Stimulated activated CD4-positive, alpha-beta T cell treated with anti-CD3 and anti-CD28 coated beads, TNF-alpha, amount 100 ng/mL, for 1 hour (primary cell): ENCODE data around the gene ZNF484.
"Not testable (repeated sequence)": the region's sequence is repeated elsewhere in the genome, so short reads cannot be mapped to it uniquely, and the experiment has no call there.

ENCODE experiments used
- DNase-seq, 3 donors: peaks; one replicate each; pipeline ENCODE4 v3.0.0-alpha.2; 2020; ENCODE audit warnings: low read depth in 3 of 3, low spot score in 1 of 3

The ZNF484 gene

DNA sequence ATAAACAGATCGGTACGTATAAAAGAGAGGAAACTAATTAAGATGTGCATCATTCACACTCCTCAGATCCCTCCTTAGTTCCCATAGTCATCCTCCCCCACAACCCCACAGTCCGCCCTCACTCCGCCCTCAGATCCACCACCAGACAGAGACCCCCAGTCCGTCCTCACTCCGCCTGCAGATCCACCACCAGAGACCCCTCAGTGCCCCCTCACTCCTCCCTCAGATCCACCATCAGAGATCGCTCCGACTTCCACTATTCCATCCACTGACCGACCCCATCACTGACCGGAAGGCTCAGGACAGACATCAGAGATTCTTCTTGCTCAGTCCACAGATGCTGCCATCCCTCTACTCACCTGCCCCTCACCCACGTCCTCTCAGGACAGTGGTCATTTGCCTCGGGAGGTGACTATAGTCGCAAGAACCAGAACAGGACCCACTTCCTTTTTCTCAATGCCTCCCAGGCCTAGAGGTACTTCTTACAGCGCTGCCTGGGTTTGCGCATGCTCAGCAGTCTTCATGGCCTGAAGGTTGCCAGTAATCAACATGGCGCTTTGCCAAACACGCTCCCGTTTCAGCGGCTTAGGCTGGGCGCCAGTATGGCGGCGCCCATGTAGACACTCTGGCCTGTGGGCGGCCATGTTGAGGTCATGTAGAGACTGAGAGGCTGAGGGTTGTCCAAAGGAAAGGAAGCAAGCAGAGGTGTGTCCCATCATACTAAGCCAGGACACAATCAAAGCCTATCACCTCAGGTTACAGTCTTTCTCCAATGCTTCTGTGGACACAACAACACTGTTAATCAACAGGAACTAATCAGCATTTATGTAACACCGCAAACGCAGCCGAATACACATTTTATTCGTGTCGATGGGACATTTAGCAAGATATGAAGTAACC, at the start of gene ZNF484:
TSS of gene ZNF484 (minus strand) at position 508 of the 900 bp plus-strand sequence. CDS start 3,009 bp downstream, outside the sequence.
- peak; percentile 85 to 98 (median 97) for DNase-seq

DNA sequence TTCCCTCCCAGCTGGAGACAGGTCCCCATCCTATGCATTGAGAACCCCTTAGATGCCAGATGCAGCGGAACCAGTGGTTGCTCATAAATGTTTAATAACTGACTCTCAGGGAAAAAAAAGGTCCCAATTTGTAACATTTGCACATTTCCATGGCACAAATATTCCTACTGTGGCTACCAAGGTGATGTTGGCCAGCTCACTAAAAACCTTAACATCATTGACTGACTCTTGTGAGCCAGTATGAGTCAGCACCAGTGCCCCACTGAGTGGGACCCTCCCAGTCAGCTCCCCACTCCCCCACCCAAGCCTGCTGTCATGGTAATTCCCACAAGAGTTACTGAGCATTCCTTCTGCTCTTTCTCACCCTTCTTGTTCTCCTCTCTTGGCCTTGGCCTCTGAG, 42.6 kb upstream of the ZNF484 start:
- no peak for DNase-seq

DNA sequence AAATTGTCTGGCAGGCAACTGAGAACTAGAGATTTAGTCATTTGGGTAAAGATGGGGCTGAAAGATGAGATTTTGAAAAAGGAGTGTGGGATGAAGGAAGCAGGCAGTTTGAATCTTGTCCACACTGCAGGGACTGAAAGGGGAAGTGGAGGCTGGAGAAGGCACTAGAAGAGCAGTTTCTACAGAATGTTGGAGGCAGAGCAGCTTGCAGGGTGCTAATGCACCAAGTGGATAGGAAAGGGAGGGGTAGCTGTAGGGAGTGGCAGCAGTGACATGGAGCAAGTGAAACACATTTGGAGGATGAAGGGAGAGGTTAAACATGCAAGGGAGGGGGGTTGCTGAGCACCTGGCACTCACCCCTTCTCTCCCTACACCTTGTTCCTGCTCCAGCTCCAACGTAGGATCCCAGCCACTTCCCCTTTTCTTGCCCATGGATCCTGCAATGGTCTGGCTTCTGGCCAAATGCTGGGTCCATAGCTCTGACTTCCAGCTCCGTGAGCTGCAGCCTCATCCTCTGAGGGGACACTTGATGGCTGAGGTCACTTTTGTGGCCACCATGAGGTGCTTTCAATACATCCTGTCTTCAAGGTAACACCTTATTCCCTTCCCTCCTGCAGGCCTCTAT, 39.5 kb upstream of the ZNF484 start:
- DNase-seq: no peak

DNA sequence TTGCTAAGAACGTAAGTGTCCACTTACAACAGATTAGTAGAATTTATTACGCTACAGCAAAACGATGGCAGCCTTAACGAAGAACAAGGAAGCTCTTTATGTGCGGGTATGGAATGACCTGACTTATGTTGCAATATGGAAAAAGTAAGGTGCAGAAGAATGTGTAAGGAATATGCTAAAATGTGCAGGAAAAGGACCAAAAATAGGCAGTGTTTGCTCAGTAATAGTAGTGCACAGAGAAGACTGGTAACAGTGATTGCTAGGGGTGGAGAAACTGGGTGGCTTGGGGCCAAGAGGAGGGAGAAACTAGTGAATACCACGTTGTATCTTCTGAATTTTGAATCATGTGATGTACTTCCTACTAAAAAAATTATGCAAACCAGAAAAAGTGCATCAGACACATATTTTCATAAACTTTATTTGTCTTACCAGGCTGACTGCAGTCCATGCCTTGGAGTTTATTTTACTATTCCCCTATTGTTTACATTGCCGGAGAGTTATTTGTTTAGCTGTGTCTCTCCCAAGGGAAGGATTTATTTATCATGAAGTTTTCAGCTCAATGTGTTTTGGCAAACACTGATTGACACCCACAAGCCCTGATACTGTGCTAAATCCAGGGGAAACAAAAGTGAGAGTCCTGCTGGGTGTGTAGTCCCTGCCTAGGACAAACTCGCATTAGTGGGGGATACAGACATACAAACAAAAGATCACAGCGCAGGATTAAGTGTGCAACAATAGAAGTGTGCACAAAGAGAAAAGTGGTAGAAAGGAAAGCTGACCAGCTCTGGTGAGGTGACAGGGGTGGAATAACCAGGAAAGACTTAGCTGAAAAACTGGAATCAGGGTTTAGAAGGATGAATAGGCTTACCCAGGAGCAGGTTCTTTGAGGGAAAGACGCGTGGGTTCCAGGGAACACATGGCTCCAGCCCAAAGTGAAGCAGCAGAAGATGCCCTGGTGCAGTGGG, 34.0 kb upstream of the ZNF484 start:
- DNase-seq: no peak

DNA sequence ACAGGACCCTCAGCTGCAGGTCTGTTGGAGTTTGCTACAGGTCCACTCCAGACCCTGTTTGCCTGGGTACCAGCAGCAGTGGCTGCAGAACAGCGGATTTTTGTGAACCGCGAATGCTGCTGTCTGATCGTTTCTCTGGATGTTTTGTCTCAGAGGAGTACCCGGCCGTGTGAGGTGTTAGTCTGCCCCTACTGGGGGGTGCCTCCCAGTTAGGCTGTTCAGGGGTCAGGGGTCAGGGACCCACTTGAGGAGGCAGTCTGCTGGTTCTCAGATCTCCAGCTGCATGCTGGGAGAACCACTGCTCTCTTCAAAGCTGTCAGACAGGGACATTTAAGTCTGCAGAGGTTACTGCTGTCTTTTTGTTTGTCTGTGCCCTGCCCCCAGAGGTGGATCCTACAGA, 27.3 kb upstream of the ZNF484 start:
- not testable (repeated sequence) for DNase-seq

DNA sequence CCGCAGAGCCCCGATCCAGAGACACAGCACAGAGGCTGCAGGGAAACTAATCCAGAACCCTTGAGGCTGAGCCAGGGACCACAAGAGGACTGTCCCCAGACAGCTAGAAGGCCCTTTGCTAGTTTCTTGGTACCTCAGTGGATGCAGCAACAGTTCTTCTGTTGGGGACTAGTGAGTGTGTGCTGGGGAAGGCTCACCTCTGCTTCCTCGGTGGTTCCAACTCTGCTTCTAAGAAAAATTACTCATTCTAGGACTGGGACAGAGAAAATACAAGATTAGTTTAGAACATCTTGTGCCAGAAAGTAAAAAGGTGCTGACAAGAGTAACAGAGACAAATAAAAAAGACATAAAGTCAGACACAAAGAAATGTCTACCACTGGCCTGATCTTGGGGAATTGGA, 19.5 kb upstream of the ZNF484 start:
- DNase-seq: no peak

DNA sequence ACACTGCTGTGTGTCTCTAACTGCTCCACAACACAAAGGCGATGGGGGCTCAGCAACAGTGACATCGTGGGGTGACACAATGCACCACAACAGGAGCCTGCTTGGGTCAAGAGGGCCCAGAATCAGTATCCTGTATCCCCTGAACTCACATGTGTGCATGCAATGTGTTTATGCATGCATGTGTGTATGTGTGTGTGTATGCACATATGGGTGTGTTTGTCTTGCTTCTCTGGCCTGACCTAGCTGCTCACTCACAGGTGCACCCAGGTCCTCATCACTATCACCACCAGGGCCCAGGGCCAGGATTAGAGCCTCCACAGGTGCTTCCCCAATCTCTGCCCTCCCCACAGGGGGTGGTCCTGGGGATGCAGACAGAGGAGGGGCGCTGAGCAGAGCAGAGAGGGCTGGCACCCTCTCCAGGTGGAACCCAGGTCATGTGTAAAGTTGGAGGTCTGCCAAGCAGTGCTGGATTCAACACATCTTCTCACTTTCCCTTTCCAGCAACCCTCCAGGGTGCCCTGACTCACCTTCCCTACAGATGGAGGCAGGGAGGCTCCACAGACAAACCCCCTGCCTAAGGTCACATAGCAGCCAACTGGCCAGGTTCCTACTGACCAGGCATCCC, 18.1 kb upstream of the ZNF484 start:
- DNase-seq: no peak

DNA sequence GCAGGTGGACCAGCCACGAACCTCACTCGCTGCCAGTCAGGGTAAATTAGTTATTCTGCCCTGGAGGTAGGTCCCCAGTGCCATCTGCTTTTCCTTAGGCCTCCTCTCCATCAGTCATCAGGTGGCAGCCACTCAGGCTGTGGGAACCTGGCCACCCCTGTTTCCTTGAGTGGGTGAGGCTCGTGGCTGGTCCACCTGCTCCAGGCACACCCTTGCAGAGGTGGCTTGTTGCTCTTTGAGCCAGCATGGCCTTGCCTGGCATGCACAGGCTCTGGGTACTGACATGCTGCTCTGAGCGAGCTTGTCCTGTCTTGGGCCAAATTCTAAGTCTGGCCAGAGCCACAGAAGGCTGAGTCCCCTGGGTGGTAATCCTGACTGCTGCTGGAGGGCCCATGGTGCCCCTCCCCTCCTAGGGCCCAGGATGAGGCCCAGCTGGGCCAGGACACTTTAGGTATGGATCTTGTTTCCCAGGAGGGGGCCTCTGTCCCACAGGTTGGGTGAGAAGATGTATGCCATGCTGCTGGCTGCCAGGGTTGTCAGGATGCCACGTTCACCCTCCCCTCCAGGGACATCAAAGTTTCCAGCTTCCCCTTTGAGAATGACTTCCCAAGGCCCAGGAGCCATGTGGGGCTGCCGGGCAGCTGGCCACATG, 17.0 kb upstream of the ZNF484 start:
- DNase-seq: no peak

DNA sequence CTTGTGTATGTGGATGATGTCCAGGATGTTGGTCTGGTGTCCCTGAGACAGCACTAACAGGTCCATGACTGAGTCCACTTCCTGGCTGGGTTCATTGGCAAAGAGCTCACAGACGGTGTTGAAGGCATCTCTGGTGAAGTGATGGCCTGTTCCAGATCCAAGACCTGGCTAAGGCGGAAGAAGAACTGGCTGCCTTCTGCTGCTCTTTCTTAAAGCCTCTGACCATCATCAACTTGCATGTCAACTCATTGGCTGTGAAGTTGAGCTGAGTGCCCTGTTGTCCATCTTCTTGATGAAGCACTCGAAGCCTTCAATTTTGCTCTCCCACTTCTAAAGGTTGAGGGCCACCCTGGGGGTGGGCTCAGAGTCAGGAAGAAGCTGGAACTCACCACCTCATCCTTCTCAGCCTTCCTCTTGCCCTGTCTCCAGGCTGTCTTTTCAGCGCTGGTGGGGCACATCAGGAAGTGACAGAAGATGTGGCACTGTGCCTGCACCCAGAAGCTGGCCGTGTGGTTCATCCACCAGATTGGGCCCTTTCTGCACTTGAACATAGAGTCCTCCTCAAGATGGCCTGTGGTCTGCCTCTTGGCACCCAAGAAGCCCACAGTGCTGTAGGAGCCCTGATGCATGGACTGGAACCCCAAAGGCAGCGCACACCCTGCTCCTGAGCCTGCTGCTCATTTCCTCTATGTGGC, 16.2 kb upstream of the ZNF484 start:
- DNase-seq: not testable (repeated sequence)

DNA sequence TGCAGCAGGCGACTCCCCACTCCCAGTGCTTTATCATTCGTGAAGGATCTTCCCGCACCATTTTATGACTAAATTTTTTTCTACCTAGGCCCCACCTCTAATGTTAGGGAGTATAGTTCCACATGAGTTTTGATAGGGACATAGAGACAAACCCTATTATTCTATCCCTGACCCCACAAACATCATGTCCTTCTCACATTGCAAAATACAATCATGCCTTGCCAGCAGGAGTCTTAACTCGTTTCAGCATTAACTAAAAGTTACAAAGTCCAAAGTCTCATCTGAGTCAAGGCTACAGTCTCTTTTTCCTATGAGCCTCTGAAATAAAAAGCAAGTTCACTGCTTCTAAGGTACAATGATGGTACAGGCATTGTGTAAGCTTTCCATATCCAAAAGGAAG, 14.4 kb upstream of the ZNF484 start:
- DNase-seq: not testable (repeated sequence)

DNA sequence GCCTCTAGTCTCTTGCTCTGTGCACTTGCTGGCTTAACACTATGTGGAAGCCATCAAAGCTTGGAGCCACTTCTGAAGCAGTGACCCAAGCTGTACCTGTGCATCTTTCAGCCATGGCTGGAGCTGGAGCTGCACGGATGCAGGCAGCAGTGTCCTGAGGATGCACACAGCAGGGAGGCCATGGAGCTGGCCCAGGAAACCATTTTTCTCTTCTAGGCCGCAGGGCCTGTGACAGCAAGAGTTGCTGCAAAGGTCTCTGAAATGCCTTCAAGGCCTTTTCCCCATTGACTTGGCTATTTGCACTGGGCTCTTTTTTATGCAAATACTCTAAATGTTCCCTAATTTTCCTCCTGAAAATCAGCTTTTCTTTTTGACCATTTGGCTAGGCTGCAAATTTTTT, 12.9 kb upstream of the ZNF484 start:
- no peak for DNase-seq

DNA sequence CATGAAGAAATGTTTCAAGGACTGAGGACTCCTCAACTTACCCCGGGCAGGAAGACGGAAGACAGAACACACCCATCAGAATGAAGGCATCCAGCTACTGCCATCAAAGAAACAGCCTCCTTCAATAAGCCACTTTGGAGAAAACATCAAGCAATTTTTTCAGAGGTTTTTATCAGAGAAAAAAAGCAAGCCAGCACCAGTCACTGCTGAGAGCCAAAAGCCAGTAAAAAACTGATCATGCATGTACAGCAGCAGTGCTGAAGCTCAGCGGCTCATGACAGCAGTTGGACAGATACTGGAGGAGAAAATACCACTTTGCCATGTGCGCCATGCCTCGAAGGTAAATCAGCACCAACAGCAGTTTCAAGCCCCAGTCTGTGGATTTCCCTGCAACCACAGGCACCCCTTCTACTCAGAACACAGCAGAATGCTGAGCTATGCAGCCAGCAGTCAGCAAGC, 10.1 kb upstream of the ZNF484 start:
- DNase-seq: no peak

DNA sequence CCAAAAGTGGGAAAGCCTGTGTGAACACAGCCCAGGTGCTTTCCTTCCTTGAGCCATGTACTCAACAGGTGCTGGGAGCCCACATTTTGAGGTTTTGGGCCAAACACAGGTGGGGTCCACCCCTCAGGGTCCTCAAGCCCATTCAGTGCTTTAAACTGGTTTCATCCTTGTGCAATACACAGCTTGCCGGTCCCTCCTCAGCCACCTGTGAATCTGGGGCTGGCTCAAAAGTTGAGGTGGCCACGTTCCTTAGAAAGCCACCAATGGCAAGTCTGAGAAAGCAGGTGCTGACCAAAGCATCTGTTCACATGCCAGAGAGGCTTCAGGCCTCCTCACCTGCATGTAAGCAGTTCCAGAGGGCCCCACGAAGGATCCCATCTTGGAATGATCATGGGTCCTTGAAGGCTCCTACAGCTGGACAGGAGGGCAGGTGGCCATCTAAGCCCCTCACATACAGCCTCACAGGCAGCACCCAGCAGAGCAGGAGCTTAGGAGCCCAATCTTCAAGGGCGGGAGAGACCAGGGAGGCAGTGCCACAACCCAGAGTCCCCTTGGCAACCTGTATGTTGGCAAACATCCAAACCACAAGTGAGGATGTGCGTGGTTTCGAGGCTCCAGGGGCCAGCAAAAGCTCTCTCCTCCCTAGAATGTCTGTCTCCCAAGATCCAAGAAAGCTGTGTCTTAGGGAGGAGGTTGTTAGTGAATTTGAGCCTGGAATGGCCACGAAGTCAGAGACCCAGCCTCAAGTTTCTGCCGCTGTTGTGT, 9.2 kb upstream of the ZNF484 start:
- not testable (repeated sequence) for DNase-seq

DNA sequence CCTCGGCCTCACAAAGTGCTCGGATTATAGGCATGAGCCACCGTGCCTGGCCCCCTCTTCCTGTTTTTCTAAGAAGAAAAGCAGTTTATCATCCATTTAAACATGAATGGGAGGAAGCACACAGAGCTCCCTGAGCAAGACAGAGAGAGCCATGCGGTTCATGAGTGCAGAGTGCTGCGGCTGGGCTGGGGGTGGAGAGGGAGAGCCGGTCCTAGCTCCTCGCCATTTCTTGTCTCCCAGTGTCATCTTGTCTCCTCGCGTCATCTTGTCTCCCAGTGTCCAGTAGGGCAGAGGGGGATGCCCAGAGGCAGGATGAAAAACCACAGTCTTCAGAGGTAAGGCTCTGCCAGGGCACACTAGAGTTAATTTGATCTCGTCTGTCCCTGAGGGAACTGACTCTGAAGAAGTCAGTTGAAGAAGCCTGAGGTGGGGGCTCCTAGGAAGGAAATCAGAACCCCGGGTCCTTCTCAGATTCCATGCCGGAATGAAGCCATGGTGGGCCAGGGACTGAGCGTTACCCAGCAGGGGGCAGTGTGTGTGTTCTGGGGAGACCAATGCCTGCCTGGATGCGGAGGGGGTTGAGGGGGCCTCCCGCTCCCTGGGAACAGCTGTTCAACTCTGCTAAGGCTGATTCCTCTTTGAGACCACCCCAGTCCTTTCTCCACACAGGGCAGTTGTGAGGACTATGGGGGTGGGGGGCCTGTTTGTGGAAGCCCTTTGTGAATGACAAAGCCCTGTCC, 6.0 kb upstream of the ZNF484 start:
- DNase-seq: not testable (repeated sequence)

DNA sequence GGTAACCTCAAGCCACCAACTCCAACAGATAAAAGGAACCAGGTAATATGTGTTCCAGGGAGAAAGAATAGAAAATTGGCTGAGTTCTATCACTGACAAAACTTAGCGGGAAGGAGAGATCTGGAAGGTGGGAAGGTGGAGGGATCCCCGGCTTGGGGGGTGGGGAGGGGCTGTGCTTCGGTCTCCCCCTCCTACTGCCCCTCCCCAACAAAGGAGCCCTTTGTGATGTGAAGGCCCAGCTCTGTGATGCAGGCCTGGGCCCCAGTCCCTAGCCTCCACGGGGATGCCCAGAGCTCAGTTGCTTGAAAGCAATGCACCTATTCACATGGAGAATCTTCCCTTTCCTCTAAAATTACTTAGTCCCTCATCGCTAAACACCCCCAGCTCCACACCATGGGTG, 4.4 kb upstream of the ZNF484 start:
- no peak for DNase-seq

DNA sequence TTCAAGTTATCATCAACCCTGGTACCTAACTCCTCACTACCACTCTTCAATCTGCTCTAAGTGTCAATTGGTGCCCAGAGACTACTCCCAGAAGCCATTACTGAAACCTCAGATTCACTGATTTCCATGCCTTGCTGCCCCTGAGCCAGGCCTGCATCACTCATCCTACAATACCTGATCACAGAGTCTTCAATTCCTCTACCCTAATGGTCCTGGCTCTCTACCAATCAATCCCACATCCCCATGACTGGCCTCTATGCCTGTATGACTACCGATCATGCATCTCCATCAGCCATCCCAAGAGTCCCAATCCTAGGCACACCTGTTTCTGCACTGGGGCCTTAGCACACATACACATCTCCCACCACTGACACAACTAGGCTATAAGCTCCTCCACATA, 2.5 kb downstream of the ZNF484 start:
- DNase-seq: no peak

DNA sequence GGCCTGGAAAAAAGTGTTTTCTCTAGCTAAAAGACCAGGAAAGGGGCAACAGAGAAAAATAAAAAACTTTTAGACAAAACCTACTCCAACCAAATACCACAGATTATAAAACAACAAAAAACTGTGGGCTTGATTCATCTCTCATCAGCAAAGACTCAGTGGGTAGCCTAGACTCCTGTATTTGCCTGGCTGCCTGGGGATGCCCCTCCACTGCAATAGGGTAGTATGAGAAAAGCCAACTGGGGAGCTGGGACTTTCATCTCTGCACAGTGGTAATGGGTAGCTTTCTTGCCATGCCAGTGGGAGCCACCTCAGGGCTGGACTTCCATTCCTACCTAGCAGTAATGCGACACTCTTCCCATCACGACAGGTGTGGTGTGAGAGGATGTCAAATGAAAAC, 7.5 kb downstream of the ZNF484 start:
- DNase-seq: no peak

DNA sequence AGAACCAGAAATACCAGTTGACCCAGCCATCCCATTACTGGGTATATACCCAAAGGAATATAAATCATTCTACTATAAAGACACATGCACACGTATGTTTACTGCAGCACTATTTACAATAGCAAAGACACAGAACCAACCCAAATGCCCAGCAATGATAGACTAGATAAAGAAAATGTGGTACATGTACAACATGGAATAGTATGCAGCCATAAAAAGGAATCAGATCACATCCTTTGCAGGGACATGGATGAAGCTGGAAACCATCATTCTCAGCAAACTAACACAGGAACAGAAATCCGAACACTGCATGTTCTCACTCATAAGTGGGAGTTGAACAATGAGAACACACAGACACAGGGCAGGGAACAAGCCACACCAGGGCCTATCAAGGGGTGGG, 11.2 kb downstream of the ZNF484 start:
- not testable (repeated sequence) for DNase-seq
